ENCODE data around the gene ASB1. TPM values are rescaled to one million over a fixed set of nuclear protein-coding genes. Genes with fewer than 3 reads are reported as not detected.

Gene ASB1
- total and polyA plus RNA-seq, 2 of the 13 experiments (the other 11 are each of a cell fraction or from before 2014, with no cell fraction given), result 48.6 to 49.2 TPM

GRCh38 chr2:238499731-238500580 lies 73.2 kb downstream of the ASB1 start:
- Histone ChIP-seq H3K79me2 (ENCODE audit: insufficient read depth, low read length) (no peaks in the 10 kb centered on the region), H3K9me3 (ENCODE audit: low read length) (no peaks in the 10 kb centered on the region), H3K4me1 (ENCODE audit: insufficient read depth, low read length) (peaks cover 11% of the 10 kb centered on the region), H3K27me3 (ENCODE audit: control insufficient read depth in 1 of 2, insufficient read depth in 2 of 2, low read length in 2 of 2) (no peaks in the 10 kb centered on the region), H3K27ac (ENCODE audit: extremely low read length, insufficient read depth, low read length) (no peak overlapping the region), H3K4me2 (ENCODE audit: low read depth, low read length) (no peak overlapping the region), H3K4me3 (replicated peaks in 1 of 3; ENCODE audit: insufficient read depth in 1 of 3, low read depth in 2 of 3, low read length in 3 of 3) (no peak overlapping the region), H3K36me3 (replicated peaks in 1 of 2; ENCODE audit: control insufficient read depth in 1 of 2, insufficient read depth in 2 of 2, low read length in 2 of 2) (no peaks in the 10 kb centered on the region), H2AFZ (ENCODE audit: low read length) (no peak overlapping the region), H3K9ac (ENCODE audit: insufficient read depth, low read depth, low read length) (no peak overlapping the region), H4K20me1 (ENCODE audit: insufficient read depth, low read length) (no peaks in the 10 kb centered on the region)
- no peak for FAIRE-seq
- in situ Hi-C loops (cut with HindIII; ENCODE audit: extremely low pct_ligation_motif_present, low pct_unique_long_range_greater_than_20kb), result no loop called here
- intact Hi-C loops (cut with micrococcal nuclease; ENCODE audit: unreplicated experiment), result no loop called here
- no peak for DNase-seq (ENCODE audit: low spot score)
- ATAC-seq, result no peak
- TF ChIP-seq ARNTL (CRISPR knock-in tag; IDR thresholded peaks at IDR 0.05) (no peak), ZNF746 (CRISPR knock-in tag; IDR thresholded peaks at IDR 0.05) (no peak), ZNF160 (CRISPR knock-in tag; IDR thresholded peaks at IDR 0.05) (no peak), ZEB1 (IDR thresholded peaks at IDR 0.05; ENCODE audit: insufficient replicate concordance, low read depth) (no peak), JUND (CRISPR knock-in tag; IDR thresholded peaks at IDR 0.05) (no peak), ZNF550 (CRISPR knock-in tag; IDR thresholded peaks at IDR 0.05; ENCODE audit: borderline replicate concordance) (no peak), ZFAT (CRISPR knock-in tag; conservative IDR thresholded peaks at IDR 0.05) (no peak), ZSCAN31 (CRISPR knock-in tag; IDR thresholded peaks at IDR 0.05; ENCODE audit: low read depth) (no peak), U2AF2 (IDR thresholded peaks at IDR 0.05; ENCODE audit: low read depth, low read length) (no peak), ELF4 (CRISPR knock-in tag; IDR thresholded peaks at IDR 0.05; ENCODE audit: borderline replicate concordance) (no peak), ZBTB44 (CRISPR knock-in tag; IDR thresholded peaks at IDR 0.05) (no peak), EED (CRISPR knock-in tag; IDR thresholded peaks at IDR 0.05) (no peak), KDM5B (CRISPR knock-in tag; IDR thresholded peaks at IDR 0.05; ENCODE audit: borderline replicate concordance) (no peak), ZNF768 (CRISPR knock-in tag; IDR thresholded peaks at IDR 0.05) (no peak), ZNF235 (CRISPR knock-in tag; IDR thresholded peaks at IDR 0.05; ENCODE audit: borderline replicate concordance) (no peak), ZNF777 (CRISPR knock-in tag; IDR thresholded peaks at IDR 0.05) (no peak), ZNF441 (CRISPR knock-in tag; IDR thresholded peaks at IDR 0.05; ENCODE audit: borderline replicate concordance) (no peak), RBAK (CRISPR knock-in tag; IDR thresholded peaks at IDR 0.05) (no peak), PCBP1 (IDR thresholded peaks at IDR 0.05; ENCODE audit: borderline replicate concordance, low read depth, low read length) (no peak), NCOA5 (CRISPR knock-in tag; IDR thresholded peaks at IDR 0.05) (no peak)
- no TSS peak for BruUV-seq (replicated peaks)
- 73% methylated on average over 20 of the region's 21 CpGs for WGBS (ENCODE audit: low lambda C conversion rate)
- ChIA-PET CTCF (ENCODE audit: low intra/inter-chr PET ratio, low total read pairs) (no interaction called here), POLR2A (no interaction called here)

Measured in HepG2 (cell line).